Measurements from ENCODE around the gene C1orf198. TPM values are rescaled to one million over a fixed set of nuclear protein-coding genes. Genes with fewer than 3 reads are reported as not detected.

C1orf198 gene
- total and polyA plus RNA-seq, 2 of the 4 experiments (the other 2 are of a cell fraction), result 67.4 to 76.2 TPM

GRCh38 chr1:230894664-230895063, 26.3 kb upstream of the C1orf198 start:
- Histone ChIP-seq H2BK20ac (ENCODE audit: low read depth, low read length) (no peak overlapping the region), H2BK15ac (ENCODE audit: low read depth, low read length) (no peak overlapping the region), H3K27me3 (ENCODE audit: control insufficient read depth, insufficient read depth, low read length) (no peaks in the 10 kb centered on the region), H3K27ac (ENCODE audit: insufficient read depth, low read length) (no peak overlapping the region), H3K23ac (ENCODE audit: low read depth, low read length) (no peak overlapping the region), H2AFZ (replicated peaks; ENCODE audit: low read length, poor library complexity) (no peak overlapping the region), H3K18ac (ENCODE audit: low read depth, low read length) (no peak overlapping the region), H2AK5ac (ENCODE audit: low read depth, low read length) (no peak overlapping the region; the same call in 1 of the 2 replicates), H2BK5ac (ENCODE audit: low read depth, low read length, poor library complexity, severe bottlenecking) (no peak overlapping the region), H3K79me1 (ENCODE audit: low read depth in 1 of 2, low read length in 2 of 2) (no peaks in the 10 kb centered on the region), H3K9me1 (ENCODE audit: insufficient read depth, low read length) (no peaks in the 10 kb centered on the region; the same call in 1 of the 2 replicates), H3K4me2 (ENCODE audit: low read depth, low read length) (no peak overlapping the region), H3K36me3 (ENCODE audit: control insufficient read depth, insufficient read depth, low read length) (no peaks in the 10 kb centered on the region), H2BK120ac (ENCODE audit: low read depth, low read length) (no peak overlapping the region), H3K9me3 (ENCODE audit: control insufficient read depth, insufficient read depth, low read length) (no peaks in the 10 kb centered on the region), H3K14ac (replicated peaks; ENCODE audit: low read depth, low read length) (no peak overlapping the region), H4K20me1 (ENCODE audit: insufficient read depth, low read length) (no peaks in the 10 kb centered on the region), H4K5ac (ENCODE audit: low read depth, low read length) (no peak overlapping the region), H4K8ac (ENCODE audit: low read depth in 2 of 2, low read length in 2 of 2) (no peak overlapping the region), H3K4me3 (ENCODE audit: insufficient read depth, low read depth, low read length) (no peak overlapping the region), H4K91ac (ENCODE audit: insufficient read depth, low read depth, low read length) (no peak overlapping the region), H2AK9ac (replicated peaks; ENCODE audit: low read depth, low read length, poor library complexity) (no peak overlapping the region), H3K9ac (ENCODE audit: low read depth, low read length) (no peak overlapping the region), H3K4ac (ENCODE audit: low read depth, low read length) (no peak overlapping the region), H3K56ac (ENCODE audit: extremely low read depth, insufficient read depth, low read length) (no peak overlapping the region), H3K4me1 (ENCODE audit: control insufficient read depth, insufficient read depth, low read length) (peaks cover 4% of the 10 kb centered on the region)
- TF ChIP-seq FOS (IDR thresholded peaks at IDR 0.05; ENCODE audit: low read depth, low read length), result no peak
- no peak for TF ChIP-seq RAD21 (IDR thresholded peaks at IDR 0.05; ENCODE audit: low read length)
- TF ChIP-seq RCOR1 (IDR thresholded peaks at IDR 0.05; ENCODE audit: insufficient replicate concordance, low read length), result no peak
- TF ChIP-seq SMC3 (IDR thresholded peaks at IDR 0.05; ENCODE audit: low read depth, low read length), result no peak
- TF ChIP-seq MXI1 (IDR thresholded peaks at IDR 0.05; ENCODE audit: borderline replicate concordance, low read depth, low read length), result no peak
- no peak for TF ChIP-seq POLR2A (IDR thresholded peaks at IDR 0.05; ENCODE audit: low read depth, low read length)
- TF ChIP-seq MAFK (IDR thresholded peaks at IDR 0.05; ENCODE audit: low read depth, low read length), result no peak
- TF ChIP-seq ELK1 (IDR thresholded peaks at IDR 0.05; ENCODE audit: borderline replicate concordance, low read depth, low read length), result no peak
- no peak for TF ChIP-seq RFX5 (IDR thresholded peaks at IDR 0.05; ENCODE audit: low read depth, low read length)
- no peak for TF ChIP-seq CEBPB (IDR thresholded peaks at IDR 0.05; ENCODE audit: low read depth, low read length)
- TF ChIP-seq MAZ (IDR thresholded peaks at IDR 0.05; ENCODE audit: borderline replicate concordance, low read depth, low read length), result no peak
- no peak for DNase-seq
- in situ Hi-C loops (cut with MboI; ENCODE audit: low sequenced_read_pairs) (no loop called here), intact Hi-C loops (cut with micrococcal nuclease) (no loop called here), dilution Hi-C loops (cut with HindIII; ENCODE audit: low sequenced_read_pairs, unreplicated experiment) (no loop called here)
- POLR2A ChIA-PET (ENCODE audit: unreplicated experiment), result no interaction called here
- 80% methylated on average over 1 of the region's 5 CpGs; no CpG with 5 or more reads in 1 of the 2 experiments for WGBS, 2 experiments (ENCODE audit: extremely low coverage in 2 of 2, insufficient read length in 1 of 2)
- no peak for ATAC-seq (ENCODE audit: low read depth)
- no TSS peak for BruUV-seq (replicated peaks)
- CTCF ChIA-PET, result no interaction called here

Measured in IMR-90 (cell line).